Testis (tissue), 3 donors: ENCODE data around the gene PSMG1. TPM values are rescaled to one million over a fixed set of nuclear protein-coding genes. Genes with fewer than 3 reads are reported as not detected.

Experiments
- DNase-seq: peaks from one replicate; pipeline ENCODE4 v3.0.0-alpha.2; 2019
- H3K27ac ChIP-seq, 2 donors: fragments of 200-600 bp; sonication (generic); one replicate each; pipeline ENCODE4 v1.5.1; 2019
- H3K27me3 ChIP-seq: fragments of 200-600 bp; sonication (generic); one replicate; pipeline ENCODE4 v1.5.1; 2019
- H3K36me3 ChIP-seq: fragments of 200-600 bp; sonication (generic); one replicate; pipeline ENCODE4 v1.5.1; 2017; ENCODE audit warnings: low read depth; ENCODE audit errors: missing control alignments
- H3K4me1 ChIP-seq: fragments of 200-600 bp; sonication (generic); one replicate; pipeline ENCODE4 v1.5.1; 2019
- H3K4me3 ChIP-seq, 2 donors: fragments of 200-600 bp; sonication (generic); one replicate each; pipeline ENCODE4 v1.5.1; 2017 to 2019
- H3K9me3 ChIP-seq: fragments of 200-600 bp; sonication (generic); one replicate; pipeline ENCODE4 v1.5.1; 2017
- POLR2A ChIP-seq: fragments of 450-650 bp; IDR thresholded peaks from one replicate; pipeline ENCODE4 v1.6.1; 2017; ENCODE audit warnings: antibody characterized with exemption, mild to moderate bottlenecking, moderate library complexity
- WGBS, 2 donors: methylation state at CpG; one replicate each; pipeline ENCODE4 v1.1.5; 2018; 5-methylcytosine and 5-hydroxymethylcytosine counted together
- intact Hi-C: fragments of 100-400 bp; cut with DNase I; formaldehyde crosslinking; loops from one replicate; pipeline ENCODE4 v1.15.1; 2023; ENCODE audit warnings: low total_unique reads
- polyA plus RNA-seq: library from polyadenylated mRNA; stranded (reverse); fragments of 350-450 nt; fragmentation: Illumina TruSeq; extraction: RNeasy Lipid Tissue Mini Kit (QIAGEN cat#74804); gene quantifications from one replicate; pipeline ENCODE4 v1.2.3, GENCODE V29; 2014; ENCODE audit warnings: low read depth, low replicate concordance; ENCODE audit not compliant: insufficient read depth
- total RNA-seq, 2 donors: library from RNA; depleted of rRNA; stranded (reverse); fragments of >200 nt; gene quantifications; one replicate each; pipeline ENCODE4 v1.2.3, GENCODE V29; 2016
- TF ChIP-seq, protein P1 (sequence below), 3 experiments: fragments of 450-650 bp in 2 of 3; fragments of 200-600 bp in 1 of 3; sonication (generic) in 1 of 3; IDR thresholded peaks; one replicate each; pipeline ENCODE4 v1.5.1; 2016 to 2019; ENCODE audit warnings: antibody characterized with exemption in 3 of 3, mild to moderate bottlenecking in 2 of 3, moderate library complexity in 1 of 3

Gene PSMG1
- total and polyA plus RNA-seq, 3 donors from 2014 or later = 95.4 to 463 (median 113) TPM

DNA sequence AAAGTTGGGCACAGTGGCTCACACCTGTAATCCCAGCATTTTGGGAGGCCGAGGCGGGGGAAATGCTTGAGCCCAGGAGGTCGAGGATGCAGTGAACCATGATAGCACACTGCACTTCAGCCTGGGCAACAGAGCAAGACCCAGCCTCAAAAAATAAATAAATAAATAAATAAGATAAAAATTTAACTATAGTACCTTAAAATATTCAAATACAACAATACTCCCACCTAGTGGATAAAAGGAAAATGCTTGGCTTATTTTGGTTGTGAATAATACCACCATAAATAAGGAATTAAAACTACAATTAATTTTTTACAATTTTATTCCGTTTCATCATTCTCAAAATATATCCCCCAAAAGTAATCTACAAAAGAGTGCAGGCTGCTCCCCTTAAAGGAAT lies 8.1 kb downstream of the PSMG1 start:
- TF ChIP-seq, protein P1, sequence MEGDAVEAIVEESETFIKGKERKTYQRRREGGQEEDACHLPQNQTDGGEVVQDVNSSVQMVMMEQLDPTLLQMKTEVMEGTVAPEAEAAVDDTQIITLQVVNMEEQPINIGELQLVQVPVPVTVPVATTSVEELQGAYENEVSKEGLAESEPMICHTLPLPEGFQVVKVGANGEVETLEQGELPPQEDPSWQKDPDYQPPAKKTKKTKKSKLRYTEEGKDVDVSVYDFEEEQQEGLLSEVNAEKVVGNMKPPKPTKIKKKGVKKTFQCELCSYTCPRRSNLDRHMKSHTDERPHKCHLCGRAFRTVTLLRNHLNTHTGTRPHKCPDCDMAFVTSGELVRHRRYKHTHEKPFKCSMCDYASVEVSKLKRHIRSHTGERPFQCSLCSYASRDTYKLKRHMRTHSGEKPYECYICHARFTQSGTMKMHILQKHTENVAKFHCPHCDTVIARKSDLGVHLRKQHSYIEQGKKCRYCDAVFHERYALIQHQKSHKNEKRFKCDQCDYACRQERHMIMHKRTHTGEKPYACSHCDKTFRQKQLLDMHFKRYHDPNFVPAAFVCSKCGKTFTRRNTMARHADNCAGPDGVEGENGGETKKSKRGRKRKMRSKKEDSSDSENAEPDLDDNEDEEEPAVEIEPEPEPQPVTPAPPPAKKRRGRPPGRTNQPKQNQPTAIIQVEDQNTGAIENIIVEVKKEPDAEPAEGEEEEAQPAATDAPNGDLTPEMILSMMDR (IDR thresholded peaks at IDR 0.05) = peak in 1 of 3 experiments; percentile 72
- no peak for TF ChIP-seq POLR2A
- H3K4me1 ChIP-seq = no peaks in the 10 kb centered on the region
- WGBS, 2 donors = 83 to 89% methylated on average over 4 of the region's 4 CpGs
- no peak overlapping the region for H3K4me3 ChIP-seq
- no peaks in the 10 kb centered on the region for H3K27me3 ChIP-seq
- H3K9me3 ChIP-seq = no peaks in the 10 kb centered on the region
- intact Hi-C loops = no loop called here
- no peak overlapping the region for H3K27ac ChIP-seq
- H3K36me3 ChIP-seq = no peaks in the 10 kb centered on the region
- DNase-seq = no peak

DNA sequence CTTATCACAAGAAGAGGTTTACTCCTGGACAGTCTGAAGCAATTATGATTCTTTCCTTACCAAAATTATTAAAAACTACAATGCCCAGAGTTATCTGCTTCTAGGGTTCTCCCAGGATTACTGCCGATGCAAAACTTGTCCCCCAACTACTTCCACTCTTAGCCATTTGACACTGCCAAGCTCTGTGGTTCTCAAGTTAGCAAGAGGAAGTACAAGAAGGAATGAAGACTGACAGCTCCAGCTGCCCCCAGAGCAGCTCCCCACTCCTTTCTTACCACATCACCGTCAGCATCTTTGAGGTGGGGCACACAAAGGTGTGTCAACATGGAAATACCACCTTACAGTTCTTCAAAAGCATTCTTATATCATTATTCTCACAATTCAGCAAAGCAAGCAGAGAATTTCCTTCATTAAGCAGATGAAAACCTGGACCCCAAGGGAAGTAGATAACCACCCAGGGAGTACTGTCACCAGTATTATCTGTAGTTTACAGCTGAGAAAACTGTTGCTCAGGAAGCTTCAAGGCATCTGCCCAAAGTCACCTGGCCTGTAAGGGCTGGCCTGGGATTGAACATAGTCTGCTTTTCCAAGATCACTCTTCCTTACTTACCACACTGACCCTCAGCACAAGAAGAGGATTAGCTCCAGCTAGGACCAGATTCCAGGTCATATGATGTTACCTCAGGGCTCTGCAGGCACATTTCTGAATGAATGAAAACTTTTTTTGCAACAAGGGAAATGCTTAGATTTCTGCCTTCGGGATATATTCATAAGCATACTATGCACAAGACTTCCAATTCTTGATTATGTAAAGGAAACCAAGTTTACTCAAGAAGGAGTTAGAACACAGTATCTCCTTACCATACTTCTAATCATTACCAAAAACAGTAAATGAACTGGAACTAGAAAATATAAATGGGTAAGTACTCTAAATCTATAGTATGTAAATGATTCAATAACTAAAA lies 9.3 kb downstream of the PSMG1 start:
- Histone ChIP-seq H3K9me3 (no peaks in the 10 kb centered on the region), H3K4me1 (no peaks in the 10 kb centered on the region), H3K27me3 (no peaks in the 10 kb centered on the region), H3K36me3 (no peaks in the 10 kb centered on the region), H3K4me3 (no peak overlapping the region), H3K27ac (no peak overlapping the region)
- intact Hi-C loops = no loop called here
- no peak for TF ChIP-seq POLR2A
- TF ChIP-seq, protein P1 (IDR thresholded peaks at IDR 0.05) = no peak
- WGBS, 2 donors = 88 to 91% methylated on average over 3 of the region's 3 CpGs
- no peak for DNase-seq

DNA sequence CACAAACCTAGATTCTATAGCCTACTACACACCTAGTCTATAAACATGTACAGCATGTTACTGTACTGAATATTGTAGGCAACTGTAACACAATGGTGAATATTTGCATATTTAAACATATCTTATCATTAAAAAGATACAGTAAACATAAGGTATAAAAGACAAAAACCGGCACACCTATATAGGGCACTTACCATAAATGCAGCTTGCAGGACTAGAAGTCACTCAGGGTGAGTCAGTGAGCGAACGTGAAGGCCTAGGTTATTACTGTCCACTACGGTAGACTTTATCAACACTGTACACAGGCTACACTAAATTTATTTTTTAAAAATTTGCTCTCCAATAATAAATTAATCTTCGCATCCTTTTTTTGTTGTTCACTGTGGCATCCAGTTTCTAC lies 13.3 kb downstream of the PSMG1 start:
- no peak for DNase-seq
- no peaks in the 10 kb centered on the region for H3K9me3 ChIP-seq
- intact Hi-C loops = no loop called here
- 88 to 94% methylated on average over 5 of the region's 5 CpGs for WGBS, 2 donors
- H3K36me3 ChIP-seq = no peaks in the 10 kb centered on the region
- H3K27ac ChIP-seq = no peak overlapping the region
- no peak for TF ChIP-seq POLR2A
- no peak overlapping the region for H3K4me3 ChIP-seq
- no peaks in the 10 kb centered on the region for H3K27me3 ChIP-seq
- H3K4me1 ChIP-seq = no peaks in the 10 kb centered on the region

DNA sequence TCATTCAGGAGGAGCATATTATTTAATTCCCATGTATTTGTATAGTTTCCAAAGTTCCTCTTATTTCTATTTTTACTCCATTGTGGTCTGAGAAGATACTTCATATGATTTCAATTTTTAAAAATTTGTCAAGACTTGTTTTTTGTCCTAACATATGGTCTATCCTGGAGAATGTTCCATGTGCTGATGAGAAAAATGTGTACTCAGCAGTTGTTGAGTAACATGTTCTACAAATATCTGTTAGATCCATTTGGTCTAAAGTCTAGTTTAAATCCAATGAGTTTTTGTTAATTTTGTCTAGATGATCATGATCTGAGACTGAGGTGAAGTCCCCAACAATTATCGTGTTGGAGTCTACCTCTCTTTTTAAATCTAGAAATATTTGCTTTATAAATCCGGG lies 14.5 kb downstream of the PSMG1 start:
- no peak overlapping the region for H3K27ac ChIP-seq
- 94 to 95% methylated on average over 2 of the region's 2 CpGs for WGBS, 2 donors
- no peaks in the 10 kb centered on the region for H3K9me3 ChIP-seq
- H3K4me1 ChIP-seq = no peaks in the 10 kb centered on the region
- no peak overlapping the region for H3K4me3 ChIP-seq
- no peak for DNase-seq
- no peaks in the 10 kb centered on the region for H3K27me3 ChIP-seq
- no peaks in the 10 kb centered on the region for H3K36me3 ChIP-seq
- no peak for TF ChIP-seq POLR2A
- TF ChIP-seq, protein P1 (IDR thresholded peaks at IDR 0.05) = no peak
- intact Hi-C loops = no loop called here

DNA sequence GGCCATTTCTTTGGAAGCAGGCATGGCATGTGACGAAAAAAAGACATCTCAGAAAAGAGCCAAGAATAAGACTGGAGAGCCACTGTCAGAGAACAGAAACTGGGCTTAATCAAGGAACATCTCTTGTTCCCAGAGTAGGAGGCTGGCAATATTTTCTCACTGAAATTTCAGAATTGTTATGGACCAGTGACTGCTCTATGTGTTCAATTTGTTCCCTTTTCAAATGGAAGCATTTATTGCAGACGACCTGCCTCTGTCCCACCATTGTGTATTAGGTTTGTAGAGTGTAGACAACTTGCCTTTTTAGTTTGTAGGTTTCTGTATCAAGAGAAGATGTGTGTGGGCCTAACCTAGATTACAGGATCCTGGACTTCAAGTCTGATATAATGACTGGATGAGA lies 18.7 kb downstream of the PSMG1 start:
- WGBS, 2 donors = 90% methylated on average over 2 of the region's 2 CpGs
- H3K9me3 ChIP-seq = no peaks in the 10 kb centered on the region
- H3K4me3 ChIP-seq = no peak overlapping the region
- H3K27me3 ChIP-seq = no peaks in the 10 kb centered on the region
- no peak for TF ChIP-seq POLR2A
- TF ChIP-seq, protein P1 (IDR thresholded peaks at IDR 0.05) = no peak
- no peak for DNase-seq
- no peaks in the 10 kb centered on the region for H3K4me1 ChIP-seq
- intact Hi-C loops = no loop called here
- no peak overlapping the region for H3K27ac ChIP-seq
- no peaks in the 10 kb centered on the region for H3K36me3 ChIP-seq
